Spleen (tissue), 7 donors: ENCODE data around the gene SDK1.

Experiments
- CTCF ChIP-seq, 11 experiments: fragments of 200-600 bp in 7 of 11; fragments of 450-650 bp in 4 of 11; sonication (generic) in 4 of 11; IDR thresholded peaks in 8 of 11; conservative IDR thresholded peaks in 3 of 11; 1 replicate in 7 of 11; 2 replicates in 4 of 11; pipeline versions ENCODE4 v1.4.0 to v1.8.0; 2016 to 2021; ENCODE audit warnings: antibody characterized with exemption in 11 of 11, inconsistent platforms in 4 of 11, mild to moderate bottlenecking in 1 of 11
- POLR2A ChIP-seq, 3 donors: fragments of 450-650 bp; IDR thresholded peaks; one replicate each; pipeline ENCODE4 v1.5.1; 2017; ENCODE audit warnings: antibody characterized with exemption in 3 of 3, mild to moderate bottlenecking in 1 of 3
- POLR2AphosphoS5 ChIP-seq, 3 donors: sonication (generic); formaldehyde crosslinking; IDR thresholded peaks; one replicate each; pipeline ENCODE4 v1.5.1; 2017; ENCODE audit warnings: antibody characterized with exemption in 3 of 3
- donor health status: DM: no; HTN: no; CAD: no; lungs with moderate emphysema.
- donor health status: DM: no; HTN: no; CAD: no.
- donor health status: DM: no; HTN: no; CAD: no.

- TF ChIP-seq POLR2A (IDR thresholded peaks at IDR 0.05) = no peak
- no peak for TF ChIP-seq CTCF (IDR thresholded peaks at IDR 0.05 in 8 of 11, conservative IDR thresholded peaks at IDR 0.05 in 3 of 11)
- TF ChIP-seq POLR2AphosphoS5 (IDR thresholded peaks at IDR 0.05) = no peak
These were observed 1007.1 kb downstream of the SDK1 start for GRCh38 chr7:4308205-4308590.
